CD4-positive, alpha-beta T cell treated with Interleukin-6 for 4 hours (primary cell): ENCODE results near the gene SLC13A3.

Experiments
- DNase-seq: peaks from one replicate; pipeline ENCODE4 v3.0.0-alpha.2; 2020; ENCODE audit warnings: mixed read lengths

Gene SLC13A3

DNA sequence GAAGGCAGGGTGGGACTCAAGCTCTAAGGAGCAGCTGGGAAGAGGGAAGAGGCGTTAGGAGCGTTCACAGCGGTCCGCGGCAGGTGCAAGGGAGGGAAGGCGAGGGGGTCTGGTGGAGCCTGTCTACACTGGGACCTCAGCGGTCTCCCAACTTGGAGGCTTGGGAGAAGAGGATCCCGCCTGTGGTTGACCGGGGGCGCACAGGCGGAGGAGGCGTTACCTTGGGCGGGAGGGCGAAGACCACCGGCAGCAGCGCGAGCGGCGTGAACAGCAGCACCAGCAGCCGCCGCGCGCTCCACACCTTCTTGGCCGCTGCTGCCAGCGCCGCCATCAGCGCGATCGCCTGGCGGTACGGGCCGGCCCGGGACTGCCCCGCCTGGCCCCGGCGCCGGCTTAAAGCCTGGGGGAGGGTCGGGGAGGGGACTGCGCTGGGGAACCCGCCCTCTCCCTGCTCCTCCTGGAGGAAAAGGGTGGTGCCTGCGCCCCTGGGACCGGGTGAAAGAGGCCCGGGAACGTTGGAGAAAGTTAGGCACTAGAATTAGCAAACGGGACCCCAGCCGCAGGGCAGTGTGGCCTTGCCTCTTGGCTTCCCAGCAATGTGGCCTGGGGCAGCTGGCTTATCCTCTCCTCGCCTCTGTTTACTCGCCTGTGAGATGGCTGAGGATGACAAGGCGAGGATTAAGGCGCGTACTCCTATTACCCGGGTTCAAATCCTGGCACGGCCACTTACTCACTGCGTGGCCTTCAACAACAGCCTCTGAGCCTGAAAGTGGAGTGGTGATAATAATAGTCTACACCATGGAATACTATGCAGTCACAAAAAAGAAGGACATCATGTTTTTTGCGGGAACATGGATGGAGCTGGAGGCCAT is at the start of gene SLC13A3:
Gene SLC13A3, minus strand, starts transcription at position 369 of the 872 bp plus-strand sequence. Its CDS starts 38 bp downstream, at position 331.
- no peak for DNase-seq

DNA sequence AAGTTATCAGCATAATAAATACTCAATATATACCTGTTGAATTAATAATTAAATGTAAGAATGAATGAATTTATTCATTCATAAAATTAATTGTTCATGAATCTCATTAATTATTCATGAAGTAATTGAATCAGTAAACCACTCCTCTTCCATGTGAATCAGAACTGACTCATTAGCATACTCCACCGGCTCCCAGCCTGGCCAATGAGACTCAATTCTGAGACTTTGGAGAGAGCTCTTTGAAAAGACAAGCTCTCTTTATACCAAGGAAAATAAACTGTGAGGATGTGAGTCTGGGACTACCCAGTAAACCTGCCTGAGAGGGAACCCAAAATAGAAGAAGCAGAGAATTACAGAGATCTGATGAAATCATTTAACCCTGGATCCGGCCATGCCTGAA is 49.8 kb upstream of the SLC13A3 start:
- DNase-seq, result no peak

DNA sequence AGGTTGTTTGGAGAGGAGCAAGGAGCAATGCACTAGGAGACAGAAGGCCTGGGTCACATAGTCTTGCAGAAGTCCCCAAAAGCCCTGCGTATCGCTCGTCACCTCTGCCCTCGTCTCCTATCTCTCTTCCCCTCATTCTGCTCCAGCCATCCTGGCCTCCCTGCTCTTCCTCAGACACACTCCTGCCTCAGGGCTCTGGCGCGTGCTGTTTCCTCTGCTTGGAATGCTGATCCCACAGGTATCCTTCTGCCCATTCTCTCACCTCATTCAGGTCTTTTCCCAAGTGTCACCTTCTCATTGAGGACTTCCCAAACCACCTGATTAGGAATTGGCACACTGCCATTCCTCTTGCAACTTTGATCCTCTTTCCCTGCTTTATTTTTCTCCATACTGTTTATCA is 49.2 kb upstream of the SLC13A3 start:
- DNase-seq, result no peak

GRCh38 chr20:46699651-46700359 is 48.5 kb upstream of the SLC13A3 start:
- DNase-seq, result no peak

DNA sequence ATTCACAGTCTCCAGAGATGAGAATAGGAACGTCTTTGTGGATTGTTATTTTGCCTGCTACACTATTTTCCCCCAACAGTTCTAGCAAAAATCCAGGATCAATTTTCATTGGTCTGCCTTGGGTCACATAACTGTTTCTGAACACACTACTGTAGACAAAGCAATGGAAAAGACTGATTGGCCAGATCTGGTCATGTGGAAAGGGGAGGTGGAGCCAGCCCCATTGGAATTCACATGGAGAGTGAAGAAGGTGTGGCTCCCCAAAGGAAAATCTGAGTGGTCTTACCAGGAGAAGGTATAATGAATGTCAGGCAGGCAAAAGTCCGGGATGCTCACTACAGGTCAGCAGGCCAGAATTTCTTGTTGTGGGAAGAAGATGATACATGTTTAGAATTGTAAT is 47.5 kb upstream of the SLC13A3 start:
- no peak for DNase-seq

GRCh38 chr20:46696791-46697279 is 45.6 kb upstream of the SLC13A3 start:
- DNase-seq, result no peak

- DNase-seq, result no peak
Measured at GRCh38 chr20:46695892-46696291, 44.6 kb upstream of the SLC13A3 start.

DNA sequence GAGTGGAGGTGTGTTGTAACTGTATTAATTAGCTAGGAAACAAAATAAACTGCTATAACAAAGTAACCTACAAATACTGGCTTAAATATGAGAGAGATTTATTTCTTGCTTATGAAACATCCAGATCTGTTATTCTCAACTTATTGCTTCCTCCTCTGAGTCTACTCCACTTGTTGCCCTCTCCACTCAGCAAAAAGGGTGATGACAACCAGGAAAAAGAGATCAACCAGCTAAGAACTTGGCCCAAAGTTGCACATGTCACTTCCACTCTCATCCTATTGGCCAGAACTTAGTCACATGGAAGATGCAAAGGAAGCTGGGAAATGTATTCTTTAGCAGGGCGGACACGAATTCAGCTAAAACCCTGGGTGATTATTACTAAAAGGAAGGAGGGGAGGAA is 43.2 kb upstream of the SLC13A3 start:
- no peak for DNase-seq

DNA sequence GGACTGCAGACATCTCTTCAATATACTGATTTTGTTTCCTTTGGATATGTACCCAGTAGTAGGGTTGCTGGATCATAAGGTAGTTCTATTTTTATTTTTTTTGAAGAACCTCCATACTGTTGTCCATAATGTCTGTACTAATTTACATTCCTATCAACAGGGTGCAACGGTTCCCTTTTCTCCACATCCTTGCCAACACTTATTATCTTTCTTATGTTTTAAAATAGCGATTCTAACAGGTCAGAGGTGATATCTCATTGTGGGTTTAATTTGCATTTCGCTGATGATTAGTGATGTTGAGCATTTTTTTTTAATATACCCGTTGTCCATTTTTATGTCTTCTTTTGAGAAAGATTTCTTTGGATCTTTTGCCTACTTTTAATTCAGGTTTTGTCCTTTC is 39.9 kb upstream of the SLC13A3 start:
- DNase-seq, result no peak

DNA sequence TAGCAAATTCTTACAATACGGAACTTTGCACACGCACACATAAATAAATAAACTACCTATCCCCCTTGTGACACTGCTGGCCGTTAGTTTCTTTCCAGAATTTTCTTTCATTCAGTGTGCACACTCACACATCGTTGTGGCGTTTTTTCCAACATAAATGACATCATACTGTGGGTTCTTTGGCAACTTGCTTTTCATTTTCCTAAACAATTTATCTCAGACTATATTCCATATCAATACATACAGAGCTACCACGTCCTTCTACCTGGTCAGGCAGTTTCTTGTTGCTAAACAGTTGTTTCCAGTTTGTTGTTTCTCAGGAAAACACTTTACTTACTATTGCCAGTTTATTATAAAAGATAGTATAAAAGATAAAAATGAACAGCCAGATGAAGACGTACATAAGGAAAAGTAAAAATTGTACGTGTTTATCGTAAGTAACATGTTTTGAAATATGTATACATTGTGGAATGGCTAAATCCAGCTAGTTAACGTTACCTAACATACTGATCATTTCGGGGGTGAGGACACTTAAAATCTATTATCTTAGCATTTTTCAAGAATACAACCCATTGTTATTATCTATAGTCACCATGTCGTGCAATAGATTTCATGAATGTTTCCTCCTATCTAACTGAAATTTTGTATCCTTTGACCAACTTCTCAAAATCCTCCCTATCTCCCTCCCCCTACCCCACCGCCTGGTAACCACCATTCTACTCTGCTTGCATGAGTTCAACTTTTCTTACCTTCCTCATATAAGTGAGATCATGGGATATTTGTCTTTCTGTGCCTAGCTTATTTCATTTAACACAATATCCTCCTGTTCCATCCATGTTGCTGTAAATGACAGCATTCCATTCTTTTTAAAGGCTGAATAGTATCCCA is 39.2 kb upstream of the SLC13A3 start:
- no peak for DNase-seq

DNA sequence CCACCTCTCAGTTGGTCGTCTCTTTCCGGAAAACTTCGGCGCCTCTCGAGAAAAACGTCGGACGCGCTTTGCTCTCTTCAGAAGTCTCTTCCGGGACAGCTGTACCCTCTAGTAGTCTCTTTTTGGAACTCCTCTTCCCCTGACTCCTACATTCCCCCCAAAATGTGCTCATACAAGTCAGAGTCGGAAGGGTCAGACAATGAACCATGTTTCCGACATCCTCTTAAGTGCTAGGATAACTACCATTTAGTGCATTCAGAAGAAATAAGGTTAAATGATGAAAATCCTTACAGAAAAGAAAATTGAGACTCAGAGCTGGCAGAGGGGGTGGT is 38.5 kb upstream of the SLC13A3 start:
- DNase-seq, result no peak

- peak; percentile 97 for DNase-seq
Measured at GRCh38 chr20:46689082-46689753, 38.0 kb upstream of the SLC13A3 start, which contains the start of gene TP53RK. Gene TP53RK (minus strand): TSS chr20:46689444. CDS start chr20:46689414, 30 bp downstream.

GRCh38 chr20:46688151-46689081 is 37.2 kb upstream of the SLC13A3 start:
- no peak for DNase-seq

GRCh38 chr20:46683939-46684750 is 32.9 kb upstream of the SLC13A3 start:
- DNase-seq, result no peak

DNA sequence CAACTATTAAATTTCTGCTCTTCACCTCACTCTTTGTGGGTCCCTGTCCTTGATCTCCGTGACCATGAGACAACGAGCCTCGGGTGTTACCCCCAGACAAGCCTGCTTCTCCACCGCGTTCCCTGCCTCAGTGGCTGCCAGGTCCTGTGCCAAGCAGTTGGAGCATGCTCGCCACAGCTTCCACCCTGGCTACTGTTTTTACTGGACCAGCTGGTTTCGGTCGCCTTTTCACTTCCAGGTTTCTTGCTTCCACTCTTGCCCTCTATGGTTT is 32.3 kb upstream of the SLC13A3 start:
- DNase-seq, result no peak

DNA sequence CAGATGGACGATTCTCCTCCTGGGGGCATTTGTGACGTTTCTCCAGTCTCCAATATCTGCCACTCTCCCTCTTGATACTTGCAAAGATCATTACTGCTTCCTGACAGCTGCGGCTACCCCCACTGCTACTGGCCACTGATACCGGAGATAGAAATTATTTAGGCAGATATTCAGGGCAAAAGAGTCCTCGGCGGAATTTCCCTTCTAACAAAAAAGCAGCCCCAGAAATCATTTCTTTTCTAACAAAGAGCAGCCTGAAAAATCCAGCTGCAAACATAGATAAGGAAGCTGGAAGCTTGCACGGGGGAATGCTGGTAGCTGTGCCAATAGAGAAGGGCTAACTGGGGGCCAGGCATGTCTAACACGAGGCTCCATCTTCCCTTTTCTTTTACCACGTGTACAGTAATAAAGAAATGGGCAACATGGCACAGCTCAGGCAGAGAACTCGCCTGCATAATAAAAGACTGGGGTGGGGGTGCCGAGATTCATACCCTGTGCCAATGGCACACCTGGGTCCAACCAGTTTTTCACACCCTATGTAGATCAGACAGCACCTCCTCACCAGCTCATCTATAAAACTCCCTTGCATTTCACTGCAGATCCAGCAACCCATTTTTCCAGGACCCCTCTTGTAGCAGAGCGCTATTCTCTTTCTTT is 31.9 kb upstream of the SLC13A3 start:
- DNase-seq, result no peak

DNA sequence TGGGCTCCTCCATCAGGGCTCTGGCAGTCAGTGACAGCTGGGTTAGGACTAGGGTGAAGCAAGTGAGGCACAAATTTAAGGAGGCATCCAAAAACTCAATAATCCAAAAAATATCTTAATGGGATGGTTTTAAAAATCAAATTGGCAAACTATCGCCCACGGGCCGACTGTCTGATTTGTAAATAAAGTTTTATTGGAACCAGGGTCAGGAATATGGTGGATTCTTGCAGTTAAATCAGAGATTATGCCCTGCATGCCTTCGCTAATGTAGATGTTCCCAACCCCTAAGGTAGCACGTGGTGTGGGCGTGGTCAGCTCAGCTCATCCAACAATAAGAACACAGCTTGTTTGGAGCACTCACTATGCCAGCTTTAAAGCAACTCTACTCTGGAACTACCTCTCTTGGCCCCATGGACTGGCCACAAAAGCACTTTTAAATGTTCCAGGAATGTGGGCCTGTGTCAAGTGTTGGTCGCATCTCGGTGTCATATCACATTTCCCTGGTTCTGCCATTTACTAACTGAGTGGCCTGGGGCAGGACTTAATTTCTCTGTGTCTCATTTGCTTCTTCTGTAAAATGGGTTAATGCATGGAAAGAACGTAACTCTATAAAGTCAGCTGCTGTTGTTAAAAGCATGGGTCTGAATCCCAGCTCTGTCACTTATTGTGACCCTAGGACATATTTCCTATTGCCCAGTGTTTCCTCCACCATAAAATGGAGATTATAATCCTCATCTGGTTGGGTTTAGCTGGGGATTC is 31.0 kb upstream of the SLC13A3 start:
- DNase-seq, result no peak

DNA sequence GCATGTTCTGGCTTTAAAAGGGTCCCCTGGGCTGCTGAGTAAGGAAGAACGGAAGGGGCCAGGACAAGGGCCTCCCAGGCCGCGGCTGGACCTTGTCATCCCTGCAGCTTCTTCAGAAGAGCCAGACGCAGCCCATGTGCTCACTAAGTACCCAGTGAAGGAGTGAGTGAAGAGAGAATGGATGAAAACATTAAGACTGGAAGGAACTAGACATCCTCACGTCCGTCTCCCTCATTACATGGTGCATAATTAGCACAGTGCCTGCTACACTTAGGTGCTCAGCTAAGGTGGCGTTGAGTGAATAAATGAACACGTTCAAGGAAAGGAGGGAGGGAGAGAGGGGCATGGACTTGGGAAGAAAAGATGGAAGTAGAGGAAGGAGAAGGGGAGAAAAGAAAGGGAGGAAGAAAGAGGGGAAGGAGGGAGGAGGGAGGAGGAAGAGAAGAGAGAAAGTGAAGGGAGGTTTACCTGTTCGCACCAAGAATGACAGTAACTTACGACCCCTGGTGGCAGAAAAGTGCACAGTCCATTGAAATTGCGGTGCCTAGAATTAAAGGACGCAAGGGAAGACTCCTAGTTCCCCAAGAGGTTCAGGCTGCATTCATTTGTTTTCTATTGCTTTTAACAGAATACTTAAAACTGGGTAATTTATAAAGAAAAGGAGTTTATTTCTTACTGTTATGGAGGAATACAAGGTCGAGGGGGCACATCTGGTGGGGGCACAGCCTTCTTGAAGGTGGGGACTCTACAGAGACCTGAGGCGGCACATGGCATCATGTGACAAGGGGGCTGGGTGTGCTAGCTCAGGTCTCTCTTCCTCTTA is 30.0 kb upstream of the SLC13A3 start:
- DNase-seq, result peak; percentile 71
